ENCODE measurements around the gene ENAH.
A peak's percentile ranks its signal among the peaks of the same experiment; 100 is the strongest.
"Not testable (repeated sequence)": the region's sequence is repeated elsewhere in the genome, so short reads cannot be mapped to it uniquely, and the experiment has no call there.

Gene ENAH

DNA sequence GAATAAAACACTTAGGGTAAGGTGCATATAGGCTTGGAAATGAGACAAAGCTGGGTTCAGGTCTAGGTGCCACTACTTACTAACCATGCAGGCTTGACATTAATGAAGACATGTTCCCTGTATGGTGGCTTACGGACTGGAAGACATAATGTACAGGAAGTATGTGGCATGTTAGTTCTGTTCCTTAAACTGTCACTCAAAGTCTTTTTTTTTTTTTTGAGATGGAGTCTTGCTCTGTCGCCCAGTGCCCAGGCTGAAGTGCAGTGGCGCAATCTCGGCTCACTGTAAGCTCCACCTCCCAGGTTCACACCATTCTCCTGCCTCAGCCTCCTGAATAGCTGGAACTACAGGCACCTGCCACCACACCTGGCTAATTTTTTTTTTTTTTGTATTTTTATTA is 20.1 kb downstream of the ENAH start:
- not testable (repeated sequence) for H3K36me3 ChIP-seq (ENCODE audit: control insufficient read depth in 1 of 2, insufficient read depth in 2 of 2, low read depth in 1 of 2, low read length in 2 of 2); H3K4me1 ChIP-seq (ENCODE audit: control insufficient read depth, insufficient read depth, low read depth, low read length); H3K4ac ChIP-seq (ENCODE audit: low read depth in 1 of 2, low read length in 2 of 2); H3K9me3 ChIP-seq (ENCODE audit: control insufficient read depth, low read length); H4K91ac ChIP-seq (ENCODE audit: low read length); H3K14ac ChIP-seq (ENCODE audit: low read length in 2 of 2); DNase-seq; H2BK5ac ChIP-seq (ENCODE audit: low read depth, low read length, poor library complexity, severe bottlenecking); H2AK5ac ChIP-seq (ENCODE audit: low read length, severe bottlenecking); H3K18ac ChIP-seq (ENCODE audit: low read depth in 1 of 2, low read length in 2 of 2); H2BK12ac ChIP-seq (ENCODE audit: low read length in 2 of 2); H4K8ac ChIP-seq (ENCODE audit: low read length); H2BK120ac ChIP-seq (ENCODE audit: low read depth, low read length); H3K9ac ChIP-seq (ENCODE audit: low read length); H3K4me2 ChIP-seq (ENCODE audit: low read length, poor library complexity, severe bottlenecking); H3K27ac ChIP-seq (ENCODE audit: low read length, poor library complexity, severe bottlenecking); H3K23ac ChIP-seq (ENCODE audit: low read length in 2 of 2); H3K4me3 ChIP-seq (ENCODE audit: insufficient read depth in 1 of 2, low read depth in 1 of 2, low read length in 2 of 2); H2AFZ ChIP-seq (ENCODE audit: low read depth, low read length); H3K27me3 ChIP-seq (ENCODE audit: control insufficient read depth in 1 of 2, insufficient read depth in 1 of 2, low read length in 2 of 2); H2BK15ac ChIP-seq (ENCODE audit: low read depth, poor library complexity, severe bottlenecking)
- 94% methylated on average over 4 of the region's 4 CpGs for WGBS
- H3K79me1 ChIP-seq (replicated peaks; ENCODE audit: low read length, poor library complexity, severe bottlenecking), result peaks cover 25% of the 10 kb centered on the region

DNA sequence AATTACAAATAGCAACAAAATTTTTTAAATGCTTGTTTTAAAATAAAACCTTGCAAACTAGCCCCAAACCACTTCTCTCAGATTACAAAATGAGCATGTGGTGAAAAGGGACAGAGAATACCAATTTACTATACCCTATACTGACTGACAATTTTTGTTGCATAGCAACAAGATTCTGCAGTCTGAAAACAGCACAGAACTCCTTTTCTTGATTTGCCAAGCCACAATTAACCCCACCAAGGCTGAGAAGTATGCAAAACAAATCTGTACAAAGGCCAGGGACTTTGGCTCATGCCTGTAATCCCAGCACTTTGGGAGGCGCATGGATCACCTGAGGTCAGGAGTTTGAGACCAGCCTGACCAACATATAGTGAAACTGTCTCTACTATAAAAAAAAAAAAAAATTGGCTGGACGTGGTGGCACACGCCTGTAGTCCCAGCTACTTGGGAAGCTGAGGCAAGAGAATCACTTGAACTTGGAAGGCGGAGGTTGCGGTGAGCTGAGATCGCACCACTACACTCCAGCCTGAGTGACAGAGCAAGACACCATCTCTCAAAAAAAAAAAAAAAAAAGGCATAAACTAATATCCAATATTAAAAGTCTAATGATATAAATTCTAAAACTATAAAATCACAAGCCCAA is 21.8 kb downstream of the ENAH start:
- Histone ChIP-seq H3K4me3 (ENCODE audit: insufficient read depth in 1 of 2, low read depth in 1 of 2, low read length in 2 of 2) (no peak overlapping the region), H2BK120ac (ENCODE audit: low read depth, low read length) (no peak overlapping the region), H3K9me3 (ENCODE audit: control insufficient read depth, low read length) (no peaks in the 10 kb centered on the region), H3K27ac (ENCODE audit: low read length, poor library complexity, severe bottlenecking) (no peak overlapping the region), H3K14ac (ENCODE audit: low read length in 2 of 2) (no peak overlapping the region), H3K79me1 (replicated peaks; ENCODE audit: low read length, poor library complexity, severe bottlenecking) (peaks cover 21% of the 10 kb centered on the region), H2AFZ (ENCODE audit: low read depth, low read length) (no peak overlapping the region), H3K18ac (ENCODE audit: low read depth in 1 of 2, low read length in 2 of 2) (no peak overlapping the region), H2BK12ac (ENCODE audit: low read length in 2 of 2) (no peak overlapping the region), H3K27me3 (ENCODE audit: control insufficient read depth in 1 of 2, insufficient read depth in 1 of 2, low read length in 2 of 2) (no peaks in the 10 kb centered on the region), H3K36me3 (ENCODE audit: control insufficient read depth in 1 of 2, insufficient read depth in 2 of 2, low read depth in 1 of 2, low read length in 2 of 2) (no peaks in the 10 kb centered on the region), H4K8ac (ENCODE audit: low read length) (no peak overlapping the region), H3K4ac (ENCODE audit: low read depth in 1 of 2, low read length in 2 of 2) (peak overlapping the region in 1 of 2 experiments; percentile 24), H4K91ac (ENCODE audit: low read length) (no peak overlapping the region), H2BK15ac (ENCODE audit: low read depth, poor library complexity, severe bottlenecking) (no peak overlapping the region), H3K4me2 (ENCODE audit: low read length, poor library complexity, severe bottlenecking) (no peak overlapping the region), H3K4me1 (ENCODE audit: control insufficient read depth, insufficient read depth, low read depth, low read length) (peaks cover 4% of the 10 kb centered on the region), H3K9ac (ENCODE audit: low read length) (peak overlapping the region; percentile 49), H3K23ac (ENCODE audit: low read length in 2 of 2) (no peak overlapping the region), H2AK5ac (ENCODE audit: low read length, severe bottlenecking) (no peak overlapping the region), H2BK5ac (ENCODE audit: low read depth, low read length, poor library complexity, severe bottlenecking) (no peak overlapping the region)
- WGBS, result 98% methylated on average over 4 of the region's 6 CpGs
- peak; percentile 17 for DNase-seq

DNA sequence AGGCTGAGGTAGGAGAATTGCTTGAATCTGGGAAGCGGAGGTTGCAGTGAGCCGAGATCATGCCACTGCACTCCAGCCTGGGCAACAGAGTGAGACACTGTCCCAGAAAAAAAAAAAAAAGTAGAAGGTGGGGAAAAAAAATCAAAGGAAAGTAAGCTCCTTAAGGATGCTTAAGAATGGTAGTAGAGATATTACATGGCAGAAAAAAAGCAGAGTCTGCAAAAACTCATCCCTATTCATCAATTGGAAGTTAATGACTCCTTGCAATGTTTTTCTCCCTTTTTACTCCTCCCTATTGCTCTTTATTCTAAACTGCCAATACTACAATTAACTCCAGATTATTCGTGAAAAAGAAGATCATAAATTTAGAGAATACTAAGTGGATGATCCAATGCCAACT is 23.4 kb downstream of the ENAH start:
- 94% methylated on average over 2 of the region's 3 CpGs for WGBS

DNA sequence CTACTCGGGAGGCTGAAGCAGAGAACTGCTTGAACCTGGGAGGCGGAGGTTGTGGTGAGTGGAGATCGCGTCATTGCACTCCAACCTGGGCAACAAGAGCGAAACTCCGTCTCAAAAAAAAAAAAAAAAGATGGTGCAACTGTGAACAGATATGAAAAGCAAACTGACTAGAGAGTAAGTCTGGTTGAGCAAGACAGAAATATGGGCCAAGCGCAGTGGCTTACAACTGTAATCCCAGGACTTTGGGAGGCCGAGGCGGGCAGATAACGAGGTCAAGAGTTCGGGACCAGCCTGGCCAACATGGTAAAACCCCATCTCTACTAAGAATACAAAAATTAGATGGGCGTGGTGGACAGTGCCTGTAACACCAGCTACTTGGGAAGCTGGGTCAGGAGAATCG is 24.1 kb downstream of the ENAH start:
- not testable (repeated sequence) for H2BK120ac ChIP-seq (ENCODE audit: low read depth, low read length); H2AFZ ChIP-seq (ENCODE audit: low read depth, low read length); H2BK15ac ChIP-seq (ENCODE audit: low read depth, poor library complexity, severe bottlenecking); H3K27me3 ChIP-seq (ENCODE audit: control insufficient read depth in 1 of 2, insufficient read depth in 1 of 2, low read length in 2 of 2); H3K4me3 ChIP-seq (ENCODE audit: insufficient read depth in 1 of 2, low read depth in 1 of 2, low read length in 2 of 2); H4K91ac ChIP-seq (ENCODE audit: low read length); H3K4me2 ChIP-seq (ENCODE audit: low read length, poor library complexity, severe bottlenecking); H3K4me1 ChIP-seq (ENCODE audit: control insufficient read depth, insufficient read depth, low read depth, low read length); H2BK5ac ChIP-seq (ENCODE audit: low read depth, low read length, poor library complexity, severe bottlenecking); H2BK12ac ChIP-seq (ENCODE audit: low read length in 2 of 2); DNase-seq; H3K9ac ChIP-seq (ENCODE audit: low read length); H3K36me3 ChIP-seq (ENCODE audit: control insufficient read depth in 1 of 2, insufficient read depth in 2 of 2, low read depth in 1 of 2, low read length in 2 of 2); H3K23ac ChIP-seq (ENCODE audit: low read length in 2 of 2); H3K14ac ChIP-seq (ENCODE audit: low read length in 2 of 2); H3K4ac ChIP-seq (ENCODE audit: low read depth in 1 of 2, low read length in 2 of 2); H2AK5ac ChIP-seq (ENCODE audit: low read length, severe bottlenecking); H3K9me3 ChIP-seq (ENCODE audit: control insufficient read depth, low read length); H4K8ac ChIP-seq (ENCODE audit: low read length); H3K18ac ChIP-seq (ENCODE audit: low read depth in 1 of 2, low read length in 2 of 2); H3K27ac ChIP-seq (ENCODE audit: low read length, poor library complexity, severe bottlenecking)
- H3K79me1 ChIP-seq (replicated peaks; ENCODE audit: low read length, poor library complexity, severe bottlenecking), result peaks cover 21% of the 10 kb centered on the region
- 97% methylated on average over 13 of the region's 13 CpGs for WGBS

More for the DNA sequence above, 23.4 kb downstream of the ENAH start:
- DNase-seq, result no peak
- Histone ChIP-seq H4K8ac (ENCODE audit: low read length) (no peak overlapping the region), H2BK15ac (ENCODE audit: low read depth, poor library complexity, severe bottlenecking) (no peak overlapping the region), H2BK12ac (ENCODE audit: low read length in 2 of 2) (no peak overlapping the region), H2BK120ac (ENCODE audit: low read depth, low read length) (no peak overlapping the region), H3K9ac (ENCODE audit: low read length) (no peak overlapping the region), H3K14ac (ENCODE audit: low read length in 2 of 2) (no peak overlapping the region), H3K4me2 (ENCODE audit: low read length, poor library complexity, severe bottlenecking) (no peak overlapping the region), H3K4me1 (ENCODE audit: control insufficient read depth, insufficient read depth, low read depth, low read length) (peaks cover 6% of the 10 kb centered on the region), H2AFZ (ENCODE audit: low read depth, low read length) (no peak overlapping the region), H2BK5ac (ENCODE audit: low read depth, low read length, poor library complexity, severe bottlenecking) (no peak overlapping the region), H3K9me3 (ENCODE audit: control insufficient read depth, low read length) (no peaks in the 10 kb centered on the region), H3K4ac (ENCODE audit: low read depth in 1 of 2, low read length in 2 of 2) (no peak overlapping the region), H3K79me1 (replicated peaks; ENCODE audit: low read length, poor library complexity, severe bottlenecking) (peaks cover 21% of the 10 kb centered on the region), H3K27me3 (ENCODE audit: control insufficient read depth in 1 of 2, insufficient read depth in 1 of 2, low read length in 2 of 2) (no peaks in the 10 kb centered on the region), H3K23ac (ENCODE audit: low read length in 2 of 2) (no peak overlapping the region), H3K36me3 (ENCODE audit: control insufficient read depth in 1 of 2, insufficient read depth in 2 of 2, low read depth in 1 of 2, low read length in 2 of 2) (no peaks in the 10 kb centered on the region), H3K18ac (ENCODE audit: low read depth in 1 of 2, low read length in 2 of 2) (no peak overlapping the region), H3K27ac (ENCODE audit: low read length, poor library complexity, severe bottlenecking) (no peak overlapping the region), H4K91ac (ENCODE audit: low read length) (no peak overlapping the region), H3K4me3 (ENCODE audit: insufficient read depth in 1 of 2, low read depth in 1 of 2, low read length in 2 of 2) (no peak overlapping the region), H2AK5ac (ENCODE audit: low read length, severe bottlenecking) (no peak overlapping the region)

Data from mesenchymal stem cell (in vitro differentiated cells and primary cell).